Measurements from ENCODE around the gene LTBP1.
A peak's percentile ranks its signal among the peaks of the same experiment; 100 is the strongest.

LTBP1 gene

DNA sequence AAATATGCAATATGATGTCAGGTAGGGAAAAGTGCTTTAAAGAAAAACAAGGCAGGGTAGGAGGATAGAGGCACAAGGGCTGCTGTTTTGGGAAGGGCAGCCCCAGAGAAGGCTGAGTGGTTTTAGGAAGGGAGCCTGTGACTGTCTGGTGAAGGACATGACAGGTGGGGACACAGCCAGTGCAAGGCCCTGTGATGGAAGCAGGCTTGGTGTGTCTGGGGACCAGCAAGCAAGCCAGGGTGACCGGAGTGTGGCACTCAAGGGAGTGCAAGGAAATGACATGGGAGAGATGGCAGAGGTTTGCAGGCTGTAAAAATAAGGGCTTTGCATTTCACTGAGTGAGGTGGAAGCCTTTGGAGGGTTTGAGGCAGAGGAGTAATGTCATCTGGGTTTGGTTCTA, 62.0 kb downstream of the LTBP1 start:
- ATAC-seq (ENCODE audit: low read depth) (no peak), DNase-seq (ENCODE audit: low spot score) (no peak)
- Histone ChIP-seq H3K4me3 (ENCODE audit: severe bottlenecking) (no peak overlapping the region), H3K4me1 (ENCODE audit: insufficient read depth, poor library complexity, severe bottlenecking) (peaks cover 3% of the 10 kb centered on the region), H3K27me3 (ENCODE audit: insufficient read depth, poor library complexity, severe bottlenecking) (no peaks in the 10 kb centered on the region), H3K9me3 (ENCODE audit: severe bottlenecking) (peaks cover 2% of the 10 kb centered on the region), H3K36me3 (ENCODE audit: low read depth) (no peaks in the 10 kb centered on the region), H3K27ac (ENCODE audit: poor library complexity, severe bottlenecking) (no peak overlapping the region)
- TF ChIP-seq, protein P1, sequence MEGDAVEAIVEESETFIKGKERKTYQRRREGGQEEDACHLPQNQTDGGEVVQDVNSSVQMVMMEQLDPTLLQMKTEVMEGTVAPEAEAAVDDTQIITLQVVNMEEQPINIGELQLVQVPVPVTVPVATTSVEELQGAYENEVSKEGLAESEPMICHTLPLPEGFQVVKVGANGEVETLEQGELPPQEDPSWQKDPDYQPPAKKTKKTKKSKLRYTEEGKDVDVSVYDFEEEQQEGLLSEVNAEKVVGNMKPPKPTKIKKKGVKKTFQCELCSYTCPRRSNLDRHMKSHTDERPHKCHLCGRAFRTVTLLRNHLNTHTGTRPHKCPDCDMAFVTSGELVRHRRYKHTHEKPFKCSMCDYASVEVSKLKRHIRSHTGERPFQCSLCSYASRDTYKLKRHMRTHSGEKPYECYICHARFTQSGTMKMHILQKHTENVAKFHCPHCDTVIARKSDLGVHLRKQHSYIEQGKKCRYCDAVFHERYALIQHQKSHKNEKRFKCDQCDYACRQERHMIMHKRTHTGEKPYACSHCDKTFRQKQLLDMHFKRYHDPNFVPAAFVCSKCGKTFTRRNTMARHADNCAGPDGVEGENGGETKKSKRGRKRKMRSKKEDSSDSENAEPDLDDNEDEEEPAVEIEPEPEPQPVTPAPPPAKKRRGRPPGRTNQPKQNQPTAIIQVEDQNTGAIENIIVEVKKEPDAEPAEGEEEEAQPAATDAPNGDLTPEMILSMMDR (IDR thresholded peaks at IDR 0.05; ENCODE audit: poor library complexity, severe bottlenecking): no peak

DNA sequence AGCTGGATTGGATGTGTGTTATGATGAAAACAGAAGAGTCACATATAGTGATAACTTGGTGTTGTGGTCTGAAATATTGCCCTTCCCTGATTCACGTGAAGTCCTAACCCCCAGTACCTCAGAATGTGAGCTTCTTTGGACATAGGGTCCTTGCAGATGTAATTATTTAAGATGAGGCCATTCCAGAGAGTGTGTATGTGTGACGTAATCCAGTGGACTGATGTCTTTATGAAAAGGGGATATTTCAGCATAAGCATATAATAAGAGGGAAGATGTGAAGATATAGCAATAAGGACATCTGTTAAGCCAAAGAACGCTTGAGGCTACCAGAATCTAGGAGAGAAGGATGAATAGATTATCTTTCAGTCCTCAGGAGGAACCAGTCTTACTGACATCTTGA, 62.5 kb downstream of the LTBP1 start:
- no peak for DNase-seq (ENCODE audit: low spot score)
- Histone ChIP-seq H3K4me3 (ENCODE audit: severe bottlenecking) (no peak overlapping the region), H3K27ac (ENCODE audit: poor library complexity, severe bottlenecking) (no peak overlapping the region), H3K36me3 (ENCODE audit: low read depth) (no peaks in the 10 kb centered on the region), H3K27me3 (ENCODE audit: insufficient read depth, poor library complexity, severe bottlenecking) (no peaks in the 10 kb centered on the region), H3K4me1 (ENCODE audit: insufficient read depth, poor library complexity, severe bottlenecking) (peaks cover 8% of the 10 kb centered on the region), H3K9me3 (ENCODE audit: severe bottlenecking) (peaks cover 2% of the 10 kb centered on the region)
- ATAC-seq (ENCODE audit: low read depth): no peak
- TF ChIP-seq, protein P1 (IDR thresholded peaks at IDR 0.05; ENCODE audit: poor library complexity, severe bottlenecking): no peak

DNA sequence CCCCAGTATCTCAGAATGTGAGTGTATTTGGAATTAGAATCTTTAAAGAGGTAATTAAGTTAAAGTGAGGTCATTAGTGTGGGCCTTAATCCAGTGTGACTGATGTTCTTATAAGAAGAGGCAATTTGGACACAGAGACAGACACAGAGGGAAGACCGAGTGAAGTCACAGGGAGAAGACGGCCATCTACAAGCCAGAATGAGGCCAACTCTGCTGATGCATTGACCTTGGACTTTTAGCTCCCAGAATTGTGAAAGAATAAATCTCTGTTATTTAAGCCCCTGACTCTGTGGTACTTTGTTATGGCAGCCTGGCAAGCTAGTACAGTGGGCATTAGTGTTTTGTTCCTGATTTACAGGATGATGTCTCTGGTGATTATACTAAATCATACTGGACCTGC, 64.6 kb downstream of the LTBP1 start:
- TF ChIP-seq, protein P1 (IDR thresholded peaks at IDR 0.05; ENCODE audit: poor library complexity, severe bottlenecking): no peak

DNA sequence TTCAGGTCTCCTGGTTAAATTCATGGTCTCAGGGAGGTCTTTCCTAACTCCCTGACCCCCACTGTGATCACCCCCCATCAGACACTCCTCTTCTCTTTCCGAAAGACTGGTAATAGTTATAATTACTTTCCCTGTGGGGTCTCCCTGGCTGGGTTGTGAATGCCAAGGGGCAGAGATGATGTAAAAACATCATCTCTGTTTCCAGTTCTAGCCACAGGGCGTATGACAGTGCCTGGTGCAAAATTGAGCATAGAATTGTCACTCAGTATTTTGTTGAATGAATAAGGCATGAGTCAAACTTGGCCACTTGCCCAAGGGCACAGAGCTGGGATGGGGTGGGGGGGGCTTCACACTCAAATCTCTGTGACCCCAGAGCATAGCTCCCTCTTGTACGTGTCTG, 65.2 kb downstream of the LTBP1 start:
- Histone ChIP-seq H3K4me1 (ENCODE audit: insufficient read depth, poor library complexity, severe bottlenecking) (peaks cover 19% of the 10 kb centered on the region), H3K27me3 (ENCODE audit: insufficient read depth, poor library complexity, severe bottlenecking) (no peaks in the 10 kb centered on the region), H3K9me3 (ENCODE audit: severe bottlenecking) (peaks cover 2% of the 10 kb centered on the region), H3K4me3 (ENCODE audit: severe bottlenecking) (no peak overlapping the region), H3K27ac (ENCODE audit: poor library complexity, severe bottlenecking) (no peak overlapping the region), H3K36me3 (ENCODE audit: low read depth) (no peaks in the 10 kb centered on the region)
- DNase-seq (ENCODE audit: low spot score) (no peak), ATAC-seq (ENCODE audit: low read depth) (no peak)
- TF ChIP-seq, protein P1 (IDR thresholded peaks at IDR 0.05; ENCODE audit: poor library complexity, severe bottlenecking): no peak

More for the DNA sequence above, 64.6 kb downstream of the LTBP1 start:
- H3K27me3 ChIP-seq (ENCODE audit: insufficient read depth, poor library complexity, severe bottlenecking): no peaks in the 10 kb centered on the region
- no peak overlapping the region for H3K27ac ChIP-seq (ENCODE audit: poor library complexity, severe bottlenecking)
- ATAC-seq (ENCODE audit: low read depth) (no peak), DNase-seq (ENCODE audit: low spot score) (no peak)
- H3K4me1 ChIP-seq (ENCODE audit: insufficient read depth, poor library complexity, severe bottlenecking): peaks cover 19% of the 10 kb centered on the region
- H3K9me3 ChIP-seq (ENCODE audit: severe bottlenecking): peaks cover 2% of the 10 kb centered on the region
- no peaks in the 10 kb centered on the region for H3K36me3 ChIP-seq (ENCODE audit: low read depth)
- no peak overlapping the region for H3K4me3 ChIP-seq (ENCODE audit: severe bottlenecking)

DNA sequence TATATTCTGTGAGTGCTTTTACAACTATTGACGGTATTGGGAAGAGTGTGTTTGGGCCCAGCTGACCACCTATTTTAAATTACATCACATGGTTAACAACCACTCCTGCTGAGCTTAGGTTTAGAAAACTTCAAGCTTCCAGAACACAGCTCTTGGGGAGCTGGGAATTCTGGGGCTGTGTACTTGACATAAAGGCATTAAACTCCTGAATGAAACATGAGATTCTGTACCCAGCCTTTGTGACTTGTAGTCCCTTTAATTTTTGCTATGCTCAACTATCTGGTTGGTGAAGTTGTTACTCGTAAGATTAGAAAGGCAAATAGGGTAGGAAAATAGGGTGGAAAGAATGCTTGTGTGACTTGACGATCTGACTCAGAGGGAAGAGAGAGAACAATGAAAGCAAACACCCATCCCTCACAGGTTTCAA, 66.9 kb downstream of the LTBP1 start:
- Histone ChIP-seq H3K36me3 (ENCODE audit: low read depth) (no peaks in the 10 kb centered on the region), H3K4me1 (ENCODE audit: insufficient read depth, poor library complexity, severe bottlenecking) (peaks cover 19% of the 10 kb centered on the region), H3K9me3 (ENCODE audit: severe bottlenecking) (no peaks in the 10 kb centered on the region), H3K4me3 (ENCODE audit: severe bottlenecking) (no peak overlapping the region), H3K27ac (ENCODE audit: poor library complexity, severe bottlenecking) (no peak overlapping the region), H3K27me3 (ENCODE audit: insufficient read depth, poor library complexity, severe bottlenecking) (no peaks in the 10 kb centered on the region)
- DNase-seq (ENCODE audit: low spot score): no peak
- TF ChIP-seq, protein P1 (IDR thresholded peaks at IDR 0.05; ENCODE audit: poor library complexity, severe bottlenecking): no peak
- peak; percentile 27; the same call in 1 of the 3 replicates for ATAC-seq (ENCODE audit: low read depth)

Data from RWPE2 (cell line).